GM23248 (cell line): Measurements from ENCODE around the gene KRTAP22-1.

Experiments used
- EZH2 ChIP-seq: fragments of 200-600 bp; sonication (generic); IDR thresholded peaks from 2 replicates; pipeline ENCODE4 v1.6.1; 2018; ENCODE audit warnings: antibody characterized with exemption, mild to moderate bottlenecking; ENCODE audit not compliant: insufficient read depth, poor library complexity, severe bottlenecking
- EZH2phosphoT487 ChIP-seq: fragments of 200-600 bp; sonication (generic); IDR thresholded peaks from 2 replicates; pipeline ENCODE4 v1.6.1; 2018; ENCODE audit warnings: antibody characterized with exemption, moderate library complexity, mild to moderate bottlenecking, low read depth; ENCODE audit not compliant: insufficient read depth

DNA sequence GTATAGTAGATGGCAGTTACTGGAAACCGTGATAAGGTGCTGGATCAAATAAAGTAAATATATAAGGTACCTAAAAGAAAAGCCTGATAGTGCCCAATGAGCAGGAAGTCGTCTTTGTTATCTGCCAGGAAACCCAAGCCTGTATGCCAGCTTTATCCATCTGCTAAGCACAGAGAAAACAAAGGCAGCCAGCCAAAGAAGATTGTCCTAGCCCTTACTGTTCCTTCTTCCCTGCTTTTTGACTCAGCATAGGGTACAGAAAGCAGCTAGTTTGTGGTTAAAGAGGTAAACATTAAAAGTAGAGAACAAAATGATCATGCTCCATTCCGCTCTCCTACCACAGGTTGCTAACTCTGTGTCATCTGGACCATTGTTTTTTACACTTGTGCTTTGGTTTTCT lies 20.8 kb upstream of the KRTAP22-1 start:
- TF ChIP-seq EZH2 (no peak), EZH2phosphoT487 (no peak)
